Measurements from ENCODE around the gene SPEG. TPM values are rescaled to one million over a fixed set of nuclear protein-coding genes. Genes with fewer than 3 reads are reported as not detected.

Gene SPEG
- total RNA-seq, 1 donor from 2014 or later, result 0.05 TPM

DNA sequence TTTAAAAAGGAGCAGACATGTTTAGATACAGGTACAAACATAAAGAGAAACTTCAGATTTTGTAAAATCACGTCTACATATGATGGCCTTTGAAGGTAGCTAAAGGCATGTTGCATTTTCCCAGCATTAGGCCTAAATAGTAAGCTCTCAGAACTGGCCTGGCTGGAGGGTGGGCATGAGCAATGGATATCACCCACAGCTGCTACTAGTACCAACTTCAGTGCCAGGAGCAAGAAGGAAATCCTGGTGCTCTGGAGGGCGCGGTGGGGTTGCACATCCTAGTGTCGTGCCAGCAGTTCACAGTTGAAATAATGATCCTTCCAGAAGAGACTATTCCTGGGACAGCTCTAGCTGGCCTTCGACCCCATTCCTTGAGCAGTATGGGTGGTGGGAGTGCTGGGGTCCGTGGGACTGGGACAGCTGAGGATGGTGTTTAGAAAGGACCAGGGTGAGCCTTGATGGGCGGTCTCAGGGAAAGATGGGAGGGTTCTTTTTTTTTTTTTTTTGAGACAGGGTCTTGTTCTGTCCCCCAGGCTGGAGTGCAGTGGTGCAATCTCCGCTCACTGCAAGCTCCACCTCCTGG is 11.6 kb upstream of the SPEG start:
- intact Hi-C loops (cut with micrococcal nuclease), result no loop called here

DNA sequence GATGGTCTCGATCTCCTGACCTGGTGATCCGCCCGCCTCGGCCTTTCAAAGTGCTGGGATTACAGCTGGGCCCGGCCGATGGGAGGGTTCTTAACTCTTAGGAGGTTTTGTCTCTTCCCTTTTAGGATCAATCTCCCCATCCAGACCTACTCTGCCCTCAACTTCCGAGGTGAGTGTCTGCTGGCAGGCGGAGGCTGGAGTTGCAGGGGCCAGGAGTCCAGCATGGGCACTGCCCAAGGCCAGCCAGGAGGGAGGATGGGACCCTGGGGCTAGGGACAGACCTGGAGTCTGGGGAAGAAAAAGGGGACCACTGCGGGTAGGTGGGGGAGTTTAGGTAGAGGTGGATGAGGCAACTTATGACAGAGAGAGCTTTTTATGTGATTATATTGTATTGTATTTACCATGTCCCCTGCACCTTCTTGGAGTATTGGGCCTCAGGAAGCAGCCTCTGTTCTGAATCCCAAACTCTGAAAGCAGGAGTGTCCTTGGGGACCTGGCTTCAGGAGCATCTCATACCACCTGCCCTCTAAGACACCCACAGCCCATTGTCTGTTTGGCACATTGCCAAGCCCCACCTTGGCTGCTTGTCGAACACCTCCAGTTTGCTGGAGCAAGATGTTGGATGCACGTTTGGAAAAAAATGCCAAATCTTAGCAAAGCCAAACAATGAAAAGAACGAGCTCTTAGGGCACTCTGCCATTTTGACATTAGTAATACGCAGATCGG is 10.8 kb upstream of the SPEG start:
- intact Hi-C loops (cut with micrococcal nuclease), result no loop called here

GRCh38 chr2:219425238-219426067 is 9.2 kb upstream of the SPEG start:
- intact Hi-C loops (cut with micrococcal nuclease), result no loop called here

- intact Hi-C loops (cut with micrococcal nuclease), result no loop called here
Measured at GRCh38 chr2:219426068-219426443, 8.6 kb upstream of the SPEG start.

GRCh38 chr2:219426534-219427136 is 8.0 kb upstream of the SPEG start:
- intact Hi-C loops (cut with micrococcal nuclease), result no loop called here

GRCh38 chr2:219428469-219428868 is 6.2 kb upstream of the SPEG start:
- intact Hi-C loops (cut with micrococcal nuclease), result no loop called here

- intact Hi-C loops (cut with micrococcal nuclease), result no loop called here
Measured at GRCh38 chr2:219429958-219430606, 4.6 kb upstream of the SPEG start.

DNA sequence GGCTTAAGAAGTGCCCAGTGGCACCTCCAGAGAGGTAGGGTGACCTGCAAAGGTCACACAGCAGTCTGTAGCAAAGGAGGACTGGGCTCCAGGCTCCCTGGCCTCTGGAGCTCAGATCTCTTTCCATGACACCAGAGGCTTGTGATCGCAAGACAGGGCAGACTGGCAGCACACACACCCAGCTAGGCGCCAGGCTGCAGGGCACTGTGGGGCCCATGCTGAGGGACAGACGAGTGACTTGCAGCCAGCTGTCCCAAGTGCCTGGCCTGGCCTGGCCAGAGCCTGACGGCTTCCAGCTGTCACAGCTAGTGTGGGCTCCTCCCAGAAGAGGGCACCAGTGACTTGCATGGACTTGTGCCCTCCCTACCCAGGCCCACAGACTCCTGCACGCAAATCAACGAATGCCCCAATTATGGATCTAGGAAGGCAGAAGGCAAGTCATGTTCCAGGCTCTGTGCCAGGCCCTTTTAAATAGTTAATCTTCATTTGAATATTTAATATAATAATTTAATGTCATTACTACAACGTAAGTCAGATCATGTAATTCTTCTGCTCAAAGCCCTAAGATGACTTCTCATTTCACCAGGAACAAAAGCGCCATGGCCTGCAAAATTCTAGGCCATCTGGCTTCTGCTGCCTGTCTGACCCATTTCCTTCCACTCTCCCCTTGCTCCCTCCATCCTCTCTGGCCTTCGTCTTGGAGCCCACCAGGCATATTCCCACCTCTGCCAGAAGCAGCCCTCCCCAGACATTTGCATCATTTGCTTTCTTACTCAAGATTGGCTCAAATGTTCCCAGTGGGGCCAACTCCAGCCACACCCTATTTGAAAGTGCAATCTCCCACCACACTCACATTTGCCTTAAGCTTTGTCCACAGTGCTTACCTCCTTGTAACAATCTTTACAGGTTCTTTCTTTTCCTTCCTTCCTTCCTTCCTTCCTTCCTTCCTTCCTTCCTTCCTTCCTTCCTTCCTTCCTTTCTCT is 3.7 kb upstream of the SPEG start:
- intact Hi-C loops (cut with micrococcal nuclease), result no loop called here

DNA sequence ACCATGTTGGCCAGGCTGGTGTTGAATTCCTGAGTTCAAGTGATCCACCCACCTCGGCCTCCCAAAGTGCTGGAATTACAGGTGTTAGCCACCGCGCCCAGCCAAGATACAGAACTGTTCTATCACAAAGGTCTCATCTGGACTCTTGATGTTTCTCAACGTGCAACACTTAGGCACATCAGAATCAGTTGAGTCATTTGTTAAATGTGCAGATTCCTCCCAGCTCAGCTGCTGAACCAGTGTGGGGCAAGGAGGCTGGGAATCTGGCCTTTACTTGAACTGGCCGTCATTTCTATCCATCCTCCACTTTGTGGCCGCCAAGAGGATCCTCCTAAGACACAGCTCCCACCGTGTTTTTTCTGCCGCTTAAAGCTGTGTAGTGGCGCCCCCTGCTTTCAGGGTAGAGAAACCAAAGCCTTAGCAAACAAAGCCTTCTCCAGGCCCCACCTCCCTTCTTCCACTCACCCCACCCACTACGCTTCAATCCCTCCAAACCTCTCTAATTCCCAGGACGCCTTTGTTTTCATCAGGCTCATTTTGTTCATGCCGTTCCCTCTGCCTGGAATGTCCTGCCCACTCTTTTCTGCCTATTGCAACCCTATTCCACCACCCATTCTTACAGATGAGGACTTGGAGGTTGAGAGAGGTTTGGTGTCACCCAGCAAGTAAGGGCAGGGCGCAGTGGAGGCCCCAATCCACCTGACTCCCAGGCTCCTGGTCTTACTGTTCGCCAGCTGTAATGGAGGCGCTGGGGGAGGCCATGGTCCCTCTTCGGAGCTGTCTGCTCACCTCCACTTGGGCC is 776 bp upstream of the SPEG start:
- intact Hi-C loops (cut with micrococcal nuclease), result loop anchor here (1.0 kb wide), 1 partner anchor 31 kb away; no protein-coding TSS in a partner anchor

GRCh38 chr2:219434468-219434717 is 250 bp upstream of the SPEG start:
- intact Hi-C loops (cut with micrococcal nuclease), result loop anchor here (1.0 kb wide), 1 partner anchor 31 kb away; no protein-coding TSS in a partner anchor

DNA sequence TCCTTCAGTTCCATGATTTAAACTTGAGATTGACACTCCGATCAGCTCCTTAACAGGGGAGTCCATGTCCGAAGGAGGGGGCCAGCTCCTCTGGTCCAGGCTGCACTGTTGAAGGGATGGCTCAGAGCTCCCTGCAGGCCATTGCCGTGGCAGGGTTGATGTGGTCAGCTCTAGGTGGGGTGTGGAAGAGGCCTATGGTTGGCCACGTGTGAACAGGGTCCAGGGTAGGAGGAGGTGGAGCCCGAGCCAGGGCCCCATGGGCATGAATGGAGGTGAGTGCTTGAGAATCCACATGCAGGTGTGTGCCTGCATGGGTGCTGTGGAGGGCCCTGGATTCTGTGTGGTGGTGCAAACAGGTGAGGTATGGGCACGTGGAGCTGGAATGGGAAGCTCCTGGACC is 1.1 kb downstream of the SPEG start:
- intact Hi-C loops (cut with micrococcal nuclease), result no loop called here

GRCh38 chr2:219436491-219436890 is 1.8 kb downstream of the SPEG start:
- intact Hi-C loops (cut with micrococcal nuclease), result no loop called here

GRCh38 chr2:219437141-219437540 is 2.5 kb downstream of the SPEG start:
- intact Hi-C loops (cut with micrococcal nuclease), result no loop called here

- intact Hi-C loops (cut with micrococcal nuclease), result no loop called here
Measured at GRCh38 chr2:219437690-219438206, 3.1 kb downstream of the SPEG start.

DNA sequence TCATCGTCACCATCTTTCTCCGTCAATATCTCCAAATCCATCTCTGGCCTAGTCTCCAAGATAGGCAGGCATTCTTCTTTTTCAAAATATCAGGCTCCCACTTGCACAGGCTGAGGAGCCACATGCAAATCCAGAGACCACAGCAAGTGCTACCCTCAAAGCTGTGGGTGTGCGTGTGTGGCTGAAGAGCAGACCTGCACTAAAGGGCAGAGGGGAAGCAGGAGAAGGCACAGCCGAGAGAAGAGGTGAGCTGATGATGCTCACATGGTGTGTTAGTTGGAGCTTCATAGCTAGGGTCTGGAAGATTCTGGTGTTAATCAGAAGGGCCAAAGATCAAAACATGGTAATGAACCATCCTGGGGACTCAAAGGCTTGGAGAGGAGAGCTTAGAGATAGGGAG is 3.8 kb downstream of the SPEG start:
- intact Hi-C loops (cut with micrococcal nuclease), result no loop called here

GRCh38 chr2:219439506-219439905 is 4.9 kb downstream of the SPEG start:
- intact Hi-C loops (cut with micrococcal nuclease), result no loop called here

GRCh38 chr2:219440388-219441256 is 6.0 kb downstream of the SPEG start:
- intact Hi-C loops (cut with micrococcal nuclease), result loop anchor here (2.0 kb wide), 1 partner anchor 58 kb away; the partner anchor contains the start of gene GMPPA
